AG10803 (cell line): ENCODE measurements around the gene ADAMTSL3.

Source experiments
- DNase-seq: peaks from one replicate; pipeline ENCODE4 v3.0.0; 2010; ENCODE audit warnings: low read depth
- H3K4me3 ChIP-seq: 2 replicates; pipeline ENCODE4 v1.5.1; 2011; ENCODE audit warnings: mild to moderate bottlenecking, low read length, control low read depth
- CTCF ChIP-seq: conservative IDR thresholded peaks from 2 replicates; pipeline ENCODE4 v1.5.1; 2011; ENCODE audit warnings: mild to moderate bottlenecking, low read length, control low read depth, inconsistent platforms

Gene ADAMTSL3

GRCh38 chr15:83644439-83644838 is 9.5 kb upstream of the ADAMTSL3 start:
- no peak for DNase-seq
- H3K4me3 ChIP-seq = no peak overlapping the region
- no peak for TF ChIP-seq CTCF

GRCh38 chr15:83650831-83651230 is 3.1 kb upstream of the ADAMTSL3 start:
- H3K4me3 ChIP-seq = no peak overlapping the region
- TF ChIP-seq CTCF = no peak
- DNase-seq = no peak

GRCh38 chr15:83651541-83651940 is 2.4 kb upstream of the ADAMTSL3 start:
- H3K4me3 ChIP-seq = no peak overlapping the region
- DNase-seq = no peak
- TF ChIP-seq CTCF = no peak

- TF ChIP-seq CTCF = no peak
- H3K4me3 ChIP-seq = no peak overlapping the region
Measured at GRCh38 chr15:83652626-83653204, 1.2 kb upstream of the ADAMTSL3 start.

GRCh38 chr15:83653288-83653638 is 660 bp upstream of the ADAMTSL3 start:
- DNase-seq = no peak
- no peak overlapping the region for H3K4me3 ChIP-seq
- no peak for TF ChIP-seq CTCF

More at GRCh38 chr15:83652626-83653204, 1.2 kb upstream of the ADAMTSL3 start:
- no peak for DNase-seq

- H3K4me3 ChIP-seq = no peak overlapping the region
- TF ChIP-seq CTCF = no peak
- no peak for DNase-seq
Measured at GRCh38 chr15:83654379-83655236, 685 bp downstream of the ADAMTSL3 start.

GRCh38 chr15:83655237-83655616 is 1.3 kb downstream of the ADAMTSL3 start:
- TF ChIP-seq CTCF = no peak
- no peak overlapping the region for H3K4me3 ChIP-seq
- DNase-seq = no peak
